GM13976 (cell line): ENCODE data around the gene VDR.

ENCODE experiments used
- DNase-seq: peaks from one replicate; pipeline ENCODE4 v3.0.0; 2012; ENCODE audit warnings: low spot score
- in situ Hi-C: fragments of 300-500 bp; cut with MboI; formaldehyde crosslinking; loops from one replicate; pipeline ENCODE4 v1.12.0; 2022; ENCODE audit warnings: low sequenced_read_pairs, mixed read lengths, inconsistent platforms; ENCODE audit not compliant: unreplicated experiment
- TF ChIP-seq, protein P1 (sequence below): IDR thresholded peaks from 2 replicates; pipeline ENCODE4 v1.5.1; 2012; ENCODE audit warnings: borderline replicate concordance, mild to moderate bottlenecking; ENCODE audit not compliant: insufficient read depth; ENCODE audit errors: extremely low read depth, missing control alignments, control extremely low read depth

The VDR gene

DNA sequence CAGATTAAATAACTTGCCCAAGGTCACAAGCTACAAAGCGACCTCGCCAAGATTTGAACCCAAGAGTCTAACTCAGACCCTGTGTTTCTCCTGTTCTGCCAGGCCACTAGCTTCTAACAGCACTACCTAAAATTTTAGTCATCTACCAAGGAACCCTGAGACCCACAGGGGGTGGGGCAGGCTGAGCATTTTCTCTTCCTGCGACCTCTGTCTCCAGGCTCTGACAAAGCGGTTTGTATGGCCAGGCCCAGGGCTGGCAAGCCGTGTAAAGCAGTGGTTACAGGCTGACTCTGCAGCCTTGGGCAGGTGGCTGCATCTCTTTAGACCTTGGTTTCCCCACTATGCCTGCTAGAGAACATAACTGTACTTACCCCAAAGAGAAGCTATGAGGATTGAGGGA, 5.3 kb downstream of the VDR start:
- DNase-seq: no peak
- in situ Hi-C loops: no loop called here
- TF ChIP-seq, protein P1, sequence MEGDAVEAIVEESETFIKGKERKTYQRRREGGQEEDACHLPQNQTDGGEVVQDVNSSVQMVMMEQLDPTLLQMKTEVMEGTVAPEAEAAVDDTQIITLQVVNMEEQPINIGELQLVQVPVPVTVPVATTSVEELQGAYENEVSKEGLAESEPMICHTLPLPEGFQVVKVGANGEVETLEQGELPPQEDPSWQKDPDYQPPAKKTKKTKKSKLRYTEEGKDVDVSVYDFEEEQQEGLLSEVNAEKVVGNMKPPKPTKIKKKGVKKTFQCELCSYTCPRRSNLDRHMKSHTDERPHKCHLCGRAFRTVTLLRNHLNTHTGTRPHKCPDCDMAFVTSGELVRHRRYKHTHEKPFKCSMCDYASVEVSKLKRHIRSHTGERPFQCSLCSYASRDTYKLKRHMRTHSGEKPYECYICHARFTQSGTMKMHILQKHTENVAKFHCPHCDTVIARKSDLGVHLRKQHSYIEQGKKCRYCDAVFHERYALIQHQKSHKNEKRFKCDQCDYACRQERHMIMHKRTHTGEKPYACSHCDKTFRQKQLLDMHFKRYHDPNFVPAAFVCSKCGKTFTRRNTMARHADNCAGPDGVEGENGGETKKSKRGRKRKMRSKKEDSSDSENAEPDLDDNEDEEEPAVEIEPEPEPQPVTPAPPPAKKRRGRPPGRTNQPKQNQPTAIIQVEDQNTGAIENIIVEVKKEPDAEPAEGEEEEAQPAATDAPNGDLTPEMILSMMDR: no peak

DNA sequence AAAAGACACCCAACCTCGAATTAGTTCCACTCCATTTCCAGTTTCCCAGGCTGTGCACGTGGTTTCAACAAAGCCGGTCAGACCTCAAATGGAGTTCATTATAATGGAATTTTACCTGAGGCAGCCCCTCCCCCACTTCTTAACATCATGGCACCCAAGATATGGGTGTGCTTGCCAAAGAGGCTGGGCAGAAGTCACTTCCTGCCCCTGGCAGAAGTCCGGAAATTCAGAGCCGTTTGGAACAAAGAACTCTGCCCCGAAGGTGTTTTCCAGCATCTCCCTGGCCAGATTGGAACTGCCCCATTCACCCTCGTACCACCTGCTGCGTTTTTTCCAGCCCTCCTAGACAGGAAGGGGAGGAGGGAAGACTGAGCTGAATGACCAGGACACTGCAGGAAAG, 8.2 kb downstream of the VDR start:
- in situ Hi-C loops: no loop called here

DNA sequence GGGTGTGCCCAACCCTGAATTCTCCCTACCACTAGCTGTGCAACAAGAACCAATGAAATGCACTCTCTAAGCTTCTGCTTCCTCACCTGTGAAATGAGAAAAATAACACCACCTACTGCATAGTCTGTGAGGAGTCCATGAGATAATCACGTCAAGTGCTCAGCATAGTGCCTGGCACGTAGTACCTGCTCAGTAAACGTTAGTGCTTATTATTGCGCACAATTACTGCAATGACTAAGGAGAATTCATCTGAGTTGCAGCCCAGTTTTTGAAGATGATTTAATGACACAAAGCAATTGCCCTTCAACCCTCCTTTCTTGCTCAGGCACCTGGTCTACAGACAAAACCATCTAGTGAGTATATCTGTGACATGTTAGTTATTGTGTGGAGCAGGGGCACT, 8.8 kb downstream of the VDR start:
- TF ChIP-seq, protein P1: no peak
- no peak for DNase-seq
- in situ Hi-C loops: no loop called here

More for the DNA sequence above, 8.2 kb downstream of the VDR start:
- no peak for DNase-seq
- TF ChIP-seq, protein P1: no peak

DNA sequence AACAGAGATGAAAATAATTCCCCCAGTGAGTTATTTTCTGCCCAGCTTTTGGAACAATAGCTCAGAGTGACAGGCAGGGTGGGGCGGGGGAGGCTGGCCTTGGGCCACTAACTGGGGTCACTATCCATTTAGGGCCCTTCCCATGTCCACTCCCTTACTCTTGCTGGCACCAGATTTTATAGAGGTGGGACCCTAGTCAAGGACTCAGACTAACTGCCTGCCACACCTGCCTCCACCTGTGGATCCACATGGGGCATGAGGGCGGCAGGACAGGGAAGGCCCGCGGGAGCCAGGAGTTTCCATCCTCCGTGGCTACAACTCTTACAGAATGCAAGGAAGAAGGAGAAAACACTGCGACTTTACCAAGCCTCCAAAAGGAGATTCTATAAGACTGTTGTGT, 10.1 kb downstream of the VDR start:
- DNase-seq: no peak
- TF ChIP-seq, protein P1: no peak
- in situ Hi-C loops: no loop called here

DNA sequence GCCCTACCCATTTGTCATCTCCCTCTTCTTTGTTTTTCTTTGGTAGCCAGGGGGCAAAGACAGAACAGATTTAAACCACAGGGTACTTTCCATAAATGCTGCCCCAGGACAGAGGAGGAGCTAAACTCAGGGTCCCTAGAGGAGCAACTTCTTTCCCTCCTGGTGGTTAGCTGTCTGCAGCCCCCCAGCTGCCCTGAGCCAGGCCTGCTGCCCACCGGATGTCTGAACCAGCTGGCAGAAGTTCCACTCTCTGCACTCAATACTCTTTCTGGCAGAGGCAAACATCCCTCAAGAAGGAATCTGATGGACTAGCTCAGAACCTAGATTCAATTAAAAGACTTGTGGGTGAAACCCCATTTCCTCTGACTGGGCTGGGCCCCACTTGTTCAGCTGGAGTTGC, 10.7 kb downstream of the VDR start:
- in situ Hi-C loops: no loop called here
- TF ChIP-seq, protein P1: no peak
- no peak for DNase-seq

- TF ChIP-seq, protein P1: no peak
- in situ Hi-C loops: no loop called here
- no peak for DNase-seq
Measured at GRCh38 chr12:47892819-47893218, 12.0 kb downstream of the VDR start.

GRCh38 chr12:47891356-47891755, 13.4 kb downstream of the VDR start:
- DNase-seq: no peak
- in situ Hi-C loops: no loop called here
- TF ChIP-seq, protein P1: no peak
